Islet precursor cell (in vitro differentiated cells): ENCODE results near the gene C9orf153.
"Not testable (repeated sequence)": the region's sequence is repeated elsewhere in the genome, so short reads cannot be mapped to it uniquely, and the experiment has no call there.

Experiments used
- DNase-seq: peaks from one replicate; pipeline ENCODE4 v3.0.0-alpha.2; 2018

C9orf153 gene

DNA sequence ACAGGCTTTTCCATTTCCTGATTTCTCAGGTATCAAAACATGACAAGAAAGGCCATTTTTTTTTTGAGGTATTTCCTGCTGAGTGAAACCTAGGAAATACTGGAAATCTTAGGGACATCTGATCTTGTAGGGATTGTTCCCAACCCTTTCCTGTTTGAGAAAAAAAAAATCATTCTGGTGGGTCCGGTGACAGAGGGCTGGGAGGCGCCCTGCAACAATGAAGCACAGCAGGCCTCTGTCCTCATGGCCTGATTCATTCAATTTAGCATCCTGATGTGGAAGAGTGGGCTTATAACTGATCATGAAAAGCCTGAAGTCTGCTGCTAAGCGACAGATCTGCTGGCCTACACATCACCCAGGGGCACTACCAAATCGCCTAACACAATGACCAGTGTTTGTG lies 3.0 kb upstream of the C9orf153 start:
- DNase-seq = no peak

- no peak for DNase-seq
Measured at GRCh38 chr9:86257391-86257790, 2.1 kb downstream of the C9orf153 start.

DNA sequence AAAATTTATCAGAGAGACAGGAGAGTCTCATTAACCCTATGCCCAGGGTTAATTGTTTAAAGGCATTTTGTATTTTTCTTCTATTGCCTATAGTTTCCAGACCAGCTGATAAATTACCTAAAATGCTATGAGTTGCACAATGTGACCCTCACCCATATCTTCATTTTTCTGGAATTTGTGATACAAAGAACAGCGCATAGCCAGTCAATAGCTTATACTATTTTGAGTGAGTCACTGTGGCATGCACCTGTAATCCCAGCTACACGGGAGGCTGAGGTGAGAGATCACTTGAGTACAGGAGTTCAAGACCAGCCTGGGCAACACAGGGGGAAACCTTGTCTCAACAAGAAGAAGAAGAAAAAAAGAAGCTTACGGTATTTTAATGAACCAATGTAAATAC lies 2.8 kb downstream of the C9orf153 start:
- no peak for DNase-seq

GRCh38 chr9:86253577-86253976 lies 5.9 kb downstream of the C9orf153 start:
- no peak for DNase-seq

DNA sequence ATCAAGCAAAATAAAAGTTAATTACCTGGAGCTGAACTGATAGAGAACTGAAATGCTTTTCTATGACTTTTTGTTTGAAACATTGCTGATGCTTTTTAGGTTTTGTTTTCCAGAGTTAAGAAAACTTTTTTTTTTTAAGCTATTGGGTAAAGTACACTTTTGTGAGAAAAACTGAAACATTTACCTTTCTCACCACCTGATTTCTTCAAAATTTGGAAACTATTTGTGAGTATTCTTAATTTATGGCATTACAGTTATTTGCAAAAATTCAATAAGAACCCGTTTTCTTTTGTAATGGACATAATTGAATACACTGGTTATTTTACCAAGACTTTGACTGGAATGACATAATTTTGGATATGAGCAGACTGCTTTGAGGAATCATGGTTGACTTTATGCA lies 6.6 kb downstream of the C9orf153 start:
- no peak for DNase-seq

DNA sequence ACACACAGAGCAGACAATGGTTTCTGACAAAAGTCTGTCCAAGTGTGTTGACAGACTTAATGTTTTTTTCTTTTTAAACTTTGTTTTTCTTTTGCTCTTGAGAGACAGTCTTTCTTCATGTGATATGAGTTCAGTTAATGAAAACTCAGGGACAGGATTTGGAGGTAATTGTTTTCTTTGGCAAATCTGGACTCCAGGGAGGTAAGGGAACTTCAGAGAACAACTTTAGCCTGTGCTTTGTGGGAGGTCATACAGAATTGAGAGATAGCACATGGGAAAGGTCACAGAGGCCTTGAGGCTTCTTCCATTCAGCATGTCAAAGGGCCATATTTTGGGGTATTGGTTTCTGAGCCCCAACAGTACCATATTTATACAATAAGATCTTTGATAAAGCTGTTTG lies 9.3 kb downstream of the C9orf153 start:
- DNase-seq = no peak

DNA sequence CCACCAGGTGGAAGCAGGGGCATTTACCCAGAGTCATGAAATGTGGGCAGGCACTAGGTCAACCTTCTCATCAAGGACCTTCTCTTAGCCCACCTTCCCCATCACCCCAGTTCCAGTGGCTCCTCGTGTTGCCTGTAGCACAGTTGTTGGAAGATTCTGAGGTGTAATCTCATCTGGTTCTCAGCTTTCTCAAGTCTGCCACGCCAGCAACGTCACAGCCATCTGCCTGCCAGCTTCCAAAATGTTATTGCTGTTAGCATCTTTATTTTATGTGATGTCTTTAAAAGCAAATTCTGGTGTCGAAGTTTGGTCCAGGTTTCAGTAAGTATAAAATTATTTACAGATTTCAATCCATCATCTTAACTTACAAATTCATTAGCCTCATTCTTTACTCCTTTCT lies 10.7 kb downstream of the C9orf153 start:
- no peak for DNase-seq

GRCh38 chr9:86246752-86247161 lies 12.7 kb downstream of the C9orf153 start:
- DNase-seq = peak; percentile 62

DNA sequence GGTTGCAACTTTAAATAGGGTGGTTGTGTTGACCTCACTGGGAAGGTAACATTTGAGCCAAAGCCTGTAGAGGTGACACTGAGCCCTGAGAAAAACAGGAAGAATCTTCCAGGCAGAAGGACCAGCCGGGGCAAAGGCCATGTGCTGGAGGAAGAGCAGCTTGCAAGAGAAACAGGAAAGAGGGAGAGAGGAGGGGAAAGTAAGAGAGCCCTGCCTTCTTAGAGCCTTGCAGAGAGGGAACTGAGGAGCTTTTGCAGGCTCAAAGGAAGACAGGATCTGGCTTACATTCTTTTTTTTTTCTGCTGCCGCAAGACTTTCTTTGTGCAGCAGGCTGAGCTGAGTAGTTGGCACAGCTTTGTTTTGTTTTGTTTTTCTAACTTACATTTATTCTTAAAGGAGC lies 17.4 kb downstream of the C9orf153 start:
- DNase-seq = no peak

- no peak for DNase-seq
Measured at GRCh38 chr9:86241216-86241615, 18.2 kb downstream of the C9orf153 start.

DNA sequence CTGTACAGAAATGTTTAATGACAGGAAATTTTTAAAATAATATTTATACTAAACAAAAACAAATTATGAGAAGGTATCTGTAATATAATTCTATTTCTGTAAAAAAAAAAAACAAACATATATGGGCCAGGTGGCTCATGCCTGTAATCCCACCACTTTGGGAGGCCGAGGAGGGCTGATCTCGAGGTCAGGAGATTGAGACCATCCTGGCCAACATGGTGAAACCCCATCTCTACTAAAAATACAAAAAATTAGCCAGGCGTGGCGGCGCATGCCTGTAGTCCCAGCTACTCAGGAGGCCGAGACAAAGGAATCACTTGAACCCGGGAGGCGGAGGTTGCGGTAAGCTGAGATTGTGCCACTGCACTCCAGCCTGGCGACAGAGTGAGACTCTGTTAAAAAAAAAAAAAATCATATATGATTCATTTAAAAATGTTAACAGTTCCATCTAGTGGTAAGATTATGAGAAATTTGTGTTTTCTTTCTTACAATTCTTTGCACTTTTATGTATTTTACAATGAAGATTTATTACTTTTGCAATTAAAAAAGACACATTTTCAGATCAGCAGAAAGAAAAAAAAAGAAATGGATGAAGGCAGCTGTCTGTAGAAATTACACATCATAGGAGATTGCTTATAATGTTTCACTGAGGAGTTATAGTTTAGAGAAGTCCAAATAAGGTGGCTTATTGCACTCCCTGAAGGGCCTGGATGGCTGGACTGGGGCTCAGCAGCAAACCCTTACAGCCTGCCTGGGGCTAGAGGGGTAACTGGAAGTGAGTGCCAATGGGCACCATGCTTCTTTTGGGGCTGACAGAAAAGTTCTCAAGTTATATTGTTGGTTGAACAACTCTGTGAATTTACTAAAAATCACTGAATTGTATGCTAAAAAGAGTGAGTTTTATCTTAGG lies 20.3 kb downstream of the C9orf153 start:
- DNase-seq = no peak

- peak; percentile 65 for DNase-seq
Measured at GRCh38 chr9:86230858-86231257, 28.6 kb downstream of the C9orf153 start.

DNA sequence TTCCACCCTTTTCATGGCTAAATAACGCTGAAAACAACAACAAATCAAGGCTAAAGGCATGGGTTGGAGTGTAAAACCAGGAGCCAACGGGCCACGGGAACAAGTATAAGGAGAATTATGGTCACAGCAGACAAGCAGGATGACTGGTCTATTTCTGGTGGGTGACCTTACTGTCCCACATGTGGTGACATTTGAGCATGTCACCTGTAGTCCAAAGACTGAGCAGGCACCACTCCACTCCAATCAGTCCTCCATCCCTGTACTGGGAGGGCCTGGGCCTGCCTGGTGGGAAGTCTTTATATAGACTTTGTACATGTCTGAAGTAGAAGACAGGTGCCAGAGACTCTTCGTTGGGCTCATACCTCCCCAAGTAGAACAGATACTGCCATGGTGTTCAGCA lies 36.8 kb downstream of the C9orf153 start:
- DNase-seq = no peak

DNA sequence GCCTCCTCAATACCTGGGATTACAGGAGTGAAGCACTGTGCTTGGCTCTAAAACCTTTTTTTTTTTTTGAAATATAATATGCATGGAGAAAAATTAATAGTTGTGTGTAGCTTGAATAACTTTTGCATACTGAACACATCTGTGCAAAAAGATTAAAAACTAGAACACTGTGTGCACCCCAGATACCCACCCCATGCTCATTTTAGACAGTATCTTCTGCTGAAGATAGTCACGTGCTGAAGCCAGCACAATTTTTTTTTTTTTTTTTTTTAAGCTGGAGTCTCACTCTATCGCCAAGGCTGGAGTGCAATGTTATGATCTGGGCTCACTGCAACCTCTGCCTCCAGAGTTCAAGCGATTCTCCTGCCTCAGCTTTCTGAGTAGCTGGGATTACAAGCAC lies 39.9 kb downstream of the C9orf153 start:
- no peak for DNase-seq

- DNase-seq = no peak
Measured at GRCh38 chr9:86217076-86217755, 42.2 kb downstream of the C9orf153 start.

- no peak for DNase-seq
Measured at GRCh38 chr9:86207193-86207592, 52.3 kb downstream of the C9orf153 start.

- no peak for DNase-seq
Measured at GRCh38 chr9:86202338-86202882, 57.0 kb downstream of the C9orf153 start.

GRCh38 chr9:86201474-86202337 lies 57.8 kb downstream of the C9orf153 start:
- no peak for DNase-seq

- DNase-seq = no peak
Measured at GRCh38 chr9:86200599-86201162, 58.8 kb downstream of the C9orf153 start.

- DNase-seq = no peak
Measured at GRCh38 chr9:86193088-86193487, 66.4 kb downstream of the C9orf153 start.

DNA sequence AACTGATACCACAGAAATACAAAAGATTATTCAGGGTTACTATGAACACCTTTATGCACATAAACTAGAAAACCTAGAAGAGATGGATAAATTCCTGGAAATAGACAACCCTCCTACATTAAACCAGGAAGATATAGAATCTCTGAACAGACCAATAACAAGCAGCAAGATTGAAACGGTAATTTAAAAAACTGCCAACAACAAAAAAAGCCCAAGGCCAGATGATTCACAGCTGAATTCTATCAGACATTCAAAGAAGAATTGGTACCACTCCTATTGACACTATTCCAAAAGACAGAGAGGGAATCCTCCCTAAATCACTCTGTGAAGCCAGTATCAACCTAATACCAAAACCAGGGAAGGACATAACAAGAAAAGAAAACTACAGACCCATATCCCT lies 68.8 kb downstream of the C9orf153 start:
- not testable (repeated sequence) for DNase-seq

GRCh38 chr9:86187121-86187520 lies 72.3 kb downstream of the C9orf153 start:
- DNase-seq = no peak

DNA sequence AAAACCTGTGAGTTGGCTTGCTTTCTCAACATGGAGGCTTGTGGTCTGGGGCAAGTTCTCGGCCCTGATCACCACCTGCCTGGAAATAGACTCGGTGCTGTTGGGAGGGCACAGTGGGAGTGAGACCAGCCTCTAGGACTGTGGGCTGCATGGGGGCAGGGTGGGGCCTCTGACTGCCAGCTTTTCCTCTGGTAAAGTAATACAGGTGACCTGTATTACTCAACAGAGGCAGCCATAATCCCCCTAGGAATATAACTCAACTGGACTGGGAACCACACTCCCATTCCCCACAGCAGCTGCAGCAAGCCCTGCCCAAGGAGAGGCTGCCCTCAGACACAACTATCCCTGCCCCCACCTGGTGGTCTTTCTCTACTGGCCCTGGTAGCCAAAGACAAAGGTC lies 72.8 kb downstream of the C9orf153 start:
- DNase-seq = no peak
